Hippocampal formation (tissue), 2 donors: ENCODE measurements around the gene ACSBG1.

Source experiments
- DNase-seq, 2 donors: peaks; one replicate each; lab custom pipeline; 2025; lab: John Stamatoyannopoulos, UW

The ACSBG1 gene

DNA sequence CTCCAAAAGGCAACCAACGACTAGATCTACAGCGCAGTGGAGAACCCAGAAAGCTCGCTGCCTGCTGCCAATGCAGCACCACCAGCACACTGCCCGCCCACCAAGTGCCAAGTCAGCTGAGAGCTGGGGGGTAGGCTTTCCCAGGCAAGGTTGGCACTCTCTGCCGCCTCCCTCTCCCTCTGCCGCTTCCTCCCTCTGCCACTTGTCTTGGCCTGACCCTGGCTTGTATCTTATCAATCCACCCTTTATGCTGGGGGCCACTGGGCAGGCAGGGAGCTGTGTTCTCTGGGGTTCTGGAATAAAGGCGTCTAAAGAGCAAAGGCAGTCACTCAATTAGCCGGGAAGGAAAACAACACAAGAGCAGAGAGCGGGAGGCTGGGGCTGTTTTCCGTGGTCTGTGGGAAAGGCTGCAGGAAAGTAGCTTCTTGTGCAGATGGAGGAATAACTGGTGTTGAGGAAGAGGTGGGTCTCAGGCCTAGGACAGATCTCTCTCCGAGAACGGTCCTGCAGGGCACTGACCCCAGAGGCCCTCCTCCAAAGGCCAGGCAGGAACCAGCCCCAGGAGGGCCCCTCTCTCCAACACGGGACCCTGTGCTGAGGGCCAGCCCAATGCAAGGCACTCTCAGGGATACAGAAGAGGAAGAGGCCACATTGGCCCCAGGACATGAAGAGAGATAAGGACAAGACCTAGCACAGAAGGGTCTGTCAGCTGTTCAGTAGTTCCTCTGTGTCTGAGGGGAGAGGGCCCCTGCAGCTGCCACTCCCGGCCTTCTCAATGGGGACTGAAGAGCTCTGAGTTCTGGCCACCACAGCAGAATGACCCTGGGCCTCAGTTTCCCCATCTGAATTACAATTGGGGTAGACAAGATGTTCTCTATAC is 30.8 kb downstream of the ACSBG1 start:
- DNase-seq, result peak; percentile 34 to 63

DNA sequence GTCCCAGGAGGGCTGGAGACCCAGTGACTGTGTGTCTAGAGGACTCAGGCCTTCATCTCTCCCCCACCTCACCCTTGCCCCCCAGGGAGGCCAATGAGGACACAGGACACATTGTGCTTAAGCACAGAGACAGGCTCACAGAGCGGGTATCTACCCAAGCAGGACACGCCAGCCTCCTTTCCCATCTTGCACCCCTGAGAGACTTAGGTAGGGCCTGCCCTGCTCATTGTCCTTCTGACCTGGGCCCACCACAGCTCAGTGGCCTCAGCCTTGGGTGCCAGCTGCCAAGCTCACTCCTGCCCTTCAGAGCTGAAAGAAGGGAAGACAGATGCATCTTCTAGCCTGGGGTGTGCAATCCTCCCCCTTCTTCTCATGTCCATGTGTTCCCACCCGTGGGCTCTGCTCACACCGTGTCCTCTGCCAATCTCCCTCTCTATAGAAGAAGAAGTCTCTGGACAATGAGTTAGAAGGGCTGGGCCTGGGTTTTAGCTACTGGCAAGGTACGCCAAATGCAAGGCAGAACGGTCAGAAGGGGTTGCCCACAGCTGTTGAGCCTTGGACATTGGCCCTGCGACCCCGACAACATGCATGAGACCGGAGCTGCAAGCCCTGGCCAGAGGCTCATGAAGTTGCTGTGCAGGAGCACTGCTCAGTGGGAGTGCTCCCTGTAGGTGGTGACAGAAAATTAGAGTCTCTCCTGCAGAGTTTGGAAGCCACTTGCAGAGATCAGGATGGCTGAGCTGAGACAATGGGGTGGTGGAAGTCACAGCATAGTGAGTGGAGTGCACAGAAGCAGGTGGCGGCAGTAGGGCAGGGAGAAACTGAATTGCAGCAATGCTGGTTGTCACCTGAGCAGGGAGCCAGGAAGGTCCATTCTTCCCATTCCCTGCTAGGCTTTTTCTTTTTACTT is 32.8 kb downstream of the ACSBG1 start:
- DNase-seq, result no peak

DNA sequence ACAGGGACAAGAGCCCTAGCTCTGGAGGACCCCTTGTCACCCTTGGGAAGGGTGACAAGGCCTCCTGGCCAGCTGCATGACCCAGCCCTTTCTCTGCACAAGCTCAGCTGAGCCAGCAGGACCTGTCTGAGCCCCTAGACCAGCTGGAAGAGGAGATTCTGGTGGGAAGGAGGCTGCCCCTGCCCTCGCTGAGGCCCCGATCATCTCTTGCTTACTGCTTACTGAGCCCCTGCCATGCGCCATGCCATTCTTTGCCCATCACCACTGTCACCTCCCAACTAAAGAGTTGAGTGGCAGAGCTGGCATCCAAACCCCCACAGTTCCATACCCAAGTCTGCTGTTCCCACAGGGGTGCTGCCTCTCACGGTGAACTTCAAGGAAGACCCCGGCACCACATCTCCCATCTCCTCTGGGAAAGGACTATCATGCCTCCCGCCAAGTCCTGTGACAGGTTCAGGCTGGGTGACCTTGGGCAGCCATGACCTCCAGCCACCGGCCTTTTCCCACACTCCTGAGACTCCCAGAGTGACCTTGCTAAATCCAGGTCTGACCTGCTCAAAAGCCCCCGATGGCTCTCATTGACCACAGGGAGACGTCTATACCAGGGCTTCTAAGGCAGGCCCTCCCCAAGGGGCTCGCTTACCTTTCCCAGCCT is 34.0 kb downstream of the ACSBG1 start:
- DNase-seq, result no peak

DNA sequence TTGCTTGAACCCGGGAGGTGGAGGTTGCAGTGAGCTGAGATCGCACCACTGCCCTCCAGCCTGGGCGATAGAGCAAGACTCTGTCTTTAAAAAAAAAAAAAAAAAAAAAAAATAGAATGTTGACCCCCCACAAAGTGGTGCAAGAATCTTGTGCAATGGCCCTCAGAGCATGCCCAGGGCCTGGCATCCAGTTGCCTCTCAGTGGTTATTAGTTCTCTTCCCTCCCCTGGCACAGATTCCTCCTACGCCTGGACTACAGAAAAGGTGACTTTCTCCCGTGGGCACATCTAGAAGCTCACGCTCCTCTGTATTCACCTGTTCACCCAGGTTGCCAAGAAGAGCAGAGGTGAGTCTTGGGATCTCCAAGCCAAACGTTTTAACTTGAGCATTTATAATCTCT is 36.7 kb downstream of the ACSBG1 start:
- DNase-seq, result no peak

DNA sequence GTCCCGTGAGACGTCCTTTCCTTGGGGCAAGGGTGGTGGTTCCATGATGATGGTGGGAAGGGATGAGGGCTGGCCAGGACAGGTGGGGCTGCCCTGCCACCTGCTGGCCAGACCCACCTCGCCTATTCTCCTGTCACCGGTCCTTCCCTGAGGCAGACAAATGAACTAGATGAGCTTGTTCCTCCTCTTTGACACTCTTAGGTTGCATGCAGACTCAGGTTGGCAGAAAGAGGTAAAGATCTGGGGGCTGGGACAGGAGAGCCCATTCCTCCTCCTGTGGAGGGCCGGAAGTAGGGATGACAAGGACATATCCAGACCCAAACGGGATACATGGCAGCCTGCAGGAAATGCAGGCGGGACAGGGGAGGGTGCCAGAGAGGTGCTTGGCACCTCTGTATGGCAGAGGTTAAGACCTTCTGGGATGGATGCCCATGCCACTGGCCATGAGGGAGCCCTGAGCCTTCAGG is 38.6 kb downstream of the ACSBG1 start:
- DNase-seq, result no peak

DNA sequence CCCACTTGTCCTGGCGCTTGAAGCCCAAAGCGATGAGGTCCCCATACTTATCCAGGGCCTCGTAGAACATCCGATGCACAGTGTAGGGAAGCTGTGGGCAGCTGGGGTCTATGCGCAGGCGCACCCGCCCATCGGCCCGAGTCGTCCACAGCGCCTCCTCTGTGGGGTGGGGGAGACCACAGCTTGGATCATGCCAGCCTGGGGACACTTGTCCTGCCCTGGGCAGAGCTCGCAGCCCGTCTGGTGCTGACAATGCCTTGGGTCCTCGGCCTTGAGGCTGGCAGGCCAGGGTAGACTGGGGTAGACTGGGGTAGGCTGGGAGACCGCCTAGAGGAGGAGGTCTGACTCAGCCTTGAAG is 39.8 kb downstream of the ACSBG1 start:
- no peak for DNase-seq

DNA sequence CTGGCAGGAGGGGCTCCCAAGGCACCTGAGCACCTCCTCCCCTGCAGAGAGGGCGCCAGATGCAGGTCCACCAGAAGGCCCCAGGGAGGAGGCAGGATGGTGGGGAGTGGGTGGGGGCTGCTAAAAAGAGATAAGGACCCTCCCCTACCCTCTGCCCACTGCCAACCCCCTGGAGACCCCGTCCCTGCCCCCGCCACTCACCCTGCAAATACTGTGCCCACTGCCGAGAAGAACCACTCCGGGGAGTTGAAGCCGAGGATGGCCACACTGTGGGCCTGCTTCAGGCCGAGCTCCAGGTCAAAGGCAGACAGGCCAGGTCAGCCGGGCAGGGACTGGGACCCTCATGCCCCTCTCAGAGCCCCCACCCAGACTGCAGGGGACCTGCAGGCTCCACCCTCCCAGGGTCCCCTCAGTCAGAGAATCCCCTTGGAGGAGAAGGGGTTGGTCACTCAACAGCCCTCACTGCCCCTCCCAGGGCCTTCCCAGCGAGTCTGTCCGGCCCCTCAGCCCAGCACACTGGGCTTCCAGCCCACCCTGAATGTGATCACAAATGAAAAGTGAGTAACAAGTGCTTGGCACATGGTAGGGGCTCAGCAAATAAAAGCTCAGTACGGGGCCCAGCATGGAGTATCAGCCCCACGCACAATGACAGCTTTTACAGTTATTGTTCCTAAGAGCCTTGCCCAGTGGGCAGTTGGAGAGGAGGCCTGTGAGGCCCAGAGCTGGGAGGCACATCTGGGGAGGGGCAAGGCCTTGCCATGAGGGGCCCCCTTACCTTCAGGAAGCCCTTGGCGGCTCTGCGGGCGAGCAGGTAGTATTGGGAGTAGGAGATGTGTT is 40.4 kb downstream of the ACSBG1 start:
- no peak for DNase-seq

DNA sequence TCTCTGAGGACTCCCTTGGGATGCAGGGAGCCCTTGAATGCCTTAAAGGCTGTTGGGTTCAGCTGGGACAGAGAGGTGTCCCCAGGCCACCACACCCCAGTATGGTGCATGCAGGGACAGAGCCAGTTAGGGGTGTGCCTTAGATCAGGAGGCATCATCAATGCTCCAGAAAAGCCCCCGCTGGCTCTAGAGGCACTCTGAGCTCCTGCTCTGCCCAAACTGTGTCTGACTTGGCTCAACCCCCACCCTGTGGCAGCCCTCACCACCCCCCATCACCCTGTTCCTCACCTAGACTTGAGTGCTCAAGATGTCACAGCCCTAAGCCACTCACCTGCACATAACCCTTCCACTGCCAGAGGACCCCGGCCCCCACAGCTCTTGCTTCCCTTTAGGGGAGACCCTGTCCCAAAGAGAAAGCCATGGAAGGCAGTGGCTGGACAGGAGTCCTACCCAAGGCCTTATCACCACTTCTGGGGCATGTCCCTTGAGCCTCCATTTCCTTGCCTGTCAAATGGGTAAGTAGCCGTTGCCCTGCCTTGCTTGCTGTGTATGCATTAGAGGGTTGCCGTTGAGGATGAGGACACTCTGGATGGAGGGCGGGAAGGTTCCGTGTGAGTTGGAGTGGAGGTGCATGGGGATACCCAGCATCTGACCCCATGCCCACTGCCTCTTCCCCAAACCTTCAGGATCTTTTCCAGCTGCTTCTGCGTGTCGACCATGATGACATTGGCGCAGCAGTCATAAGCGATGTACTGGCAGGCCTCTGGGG is 41.4 kb downstream of the ACSBG1 start:
- no peak for DNase-seq

DNA sequence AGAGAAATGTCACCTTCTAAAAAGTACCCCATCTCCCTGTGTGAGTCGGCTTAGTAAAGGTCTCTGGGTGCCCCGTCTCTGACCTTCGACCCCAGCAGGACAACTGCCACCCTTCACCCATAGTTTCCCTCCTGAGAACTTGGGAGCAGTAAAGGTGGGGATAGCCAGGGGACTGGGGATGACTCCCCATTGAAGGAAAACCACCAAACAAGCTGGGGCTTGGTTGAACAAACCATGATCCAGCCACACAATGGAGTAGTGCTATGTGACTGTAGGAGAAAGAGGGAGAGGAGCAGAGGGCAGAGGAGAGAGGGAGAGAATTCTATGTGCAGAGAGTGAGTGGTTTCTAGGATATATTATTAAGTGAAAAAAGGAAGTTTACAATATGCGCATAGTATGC is 51.5 kb downstream of the ACSBG1 start:
- no peak for DNase-seq

DNA sequence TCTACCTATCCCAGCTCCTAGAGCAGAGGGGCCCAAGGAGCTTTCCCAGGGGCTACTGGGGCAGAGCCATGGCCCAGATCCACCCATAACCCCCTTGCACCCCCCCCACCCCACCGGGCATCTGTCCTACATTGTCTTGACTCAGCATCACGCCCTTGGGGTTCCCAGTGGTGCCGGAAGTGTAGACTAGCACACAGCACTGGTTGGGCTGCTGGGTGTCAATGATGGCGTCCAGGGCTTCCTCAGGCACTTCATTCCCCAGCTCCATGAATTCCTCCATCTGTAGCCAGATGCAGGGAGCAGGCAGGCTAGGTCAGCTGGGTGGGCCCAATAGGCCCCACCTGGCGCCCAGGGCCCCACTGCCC is 52.0 kb downstream of the ACSBG1 start:
- no peak for DNase-seq

DNA sequence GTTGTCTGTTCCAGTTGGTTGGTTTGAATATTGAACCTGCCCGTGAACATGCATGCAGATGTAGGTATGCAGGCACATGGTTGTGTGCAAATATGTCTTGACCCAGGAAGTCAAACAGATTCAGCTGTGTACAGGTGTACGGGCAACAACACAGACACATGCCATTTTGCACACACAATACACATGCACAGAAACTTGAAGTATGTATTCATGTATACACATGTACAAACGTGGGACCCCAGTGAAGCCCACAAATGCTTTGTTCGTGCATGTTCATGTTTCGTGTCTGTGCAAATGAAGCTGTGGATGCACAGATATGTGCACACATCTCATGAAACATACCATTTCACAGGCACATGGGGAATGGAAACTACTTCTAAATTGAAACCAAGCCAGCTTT is 54.5 kb downstream of the ACSBG1 start:
- no peak for DNase-seq

DNA sequence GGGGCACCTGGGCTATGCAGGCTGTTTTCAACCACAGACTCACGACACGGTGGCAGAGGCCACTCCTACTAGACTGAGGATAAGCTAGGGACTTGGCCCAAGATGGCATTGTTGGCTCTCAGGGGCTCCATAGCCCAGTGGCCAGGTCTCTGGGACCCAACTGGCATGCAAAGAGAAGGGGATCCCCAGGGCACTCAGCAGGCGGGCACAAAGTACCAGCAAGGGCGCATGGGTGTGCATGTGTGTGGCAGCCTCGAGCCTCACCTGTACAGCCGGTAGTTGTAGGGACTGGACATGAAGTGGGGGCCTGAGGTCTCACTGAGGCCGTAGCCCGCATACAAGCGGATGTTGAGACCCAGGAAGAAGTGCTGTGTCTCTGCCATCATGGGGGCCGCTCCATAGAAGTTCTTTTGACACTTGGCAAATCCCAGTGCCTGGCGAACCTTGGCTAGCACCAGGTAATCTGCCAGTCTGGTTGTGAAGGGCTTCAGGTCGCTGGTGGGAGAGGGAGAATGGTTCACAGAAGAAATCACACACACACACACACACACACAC is 55.0 kb downstream of the ACSBG1 start:
- no peak for DNase-seq

DNA sequence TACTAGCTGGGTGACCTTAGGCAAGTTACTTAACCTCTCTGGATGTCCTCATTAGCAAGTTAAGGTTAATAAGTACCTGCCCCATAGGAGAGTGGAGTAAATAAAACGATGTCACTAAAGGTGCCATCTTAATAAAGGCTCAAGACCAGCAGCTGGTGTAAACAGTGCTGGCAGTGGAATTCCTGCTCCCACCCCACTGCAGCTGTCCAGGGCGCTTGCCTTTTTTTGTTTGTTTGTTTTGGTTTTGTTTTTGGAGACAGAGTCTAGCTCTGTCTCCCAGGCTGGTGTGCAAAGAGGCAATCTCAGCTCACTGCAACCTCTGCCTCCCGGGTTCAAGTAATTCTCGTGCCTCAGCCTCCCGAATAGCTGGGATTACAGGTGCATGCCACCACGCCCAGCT is 56.3 kb downstream of the ACSBG1 start:
- no peak for DNase-seq

DNA sequence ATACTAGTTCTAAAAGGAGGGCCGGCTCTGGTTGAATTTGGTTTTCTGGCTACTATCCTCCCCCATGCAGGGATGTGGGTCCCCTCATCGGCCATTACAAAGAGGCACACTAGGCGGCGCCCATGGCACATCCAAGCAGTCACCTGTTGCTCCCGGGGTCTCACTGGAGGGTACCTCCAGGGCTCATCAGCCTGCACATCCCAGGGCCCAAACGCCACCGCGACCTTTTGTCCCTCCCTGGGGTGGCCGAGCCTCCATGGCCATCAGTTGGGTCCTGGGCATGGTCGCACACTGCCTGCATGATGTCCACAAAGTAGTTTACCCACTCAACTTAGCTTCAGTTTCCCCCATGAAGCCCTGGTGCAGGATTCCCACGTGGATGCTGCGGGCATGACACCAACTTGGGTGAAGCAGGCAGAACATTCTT is 56.9 kb downstream of the ACSBG1 start:
- DNase-seq, result peak in 1 of 2 donors; percentile 34

DNA sequence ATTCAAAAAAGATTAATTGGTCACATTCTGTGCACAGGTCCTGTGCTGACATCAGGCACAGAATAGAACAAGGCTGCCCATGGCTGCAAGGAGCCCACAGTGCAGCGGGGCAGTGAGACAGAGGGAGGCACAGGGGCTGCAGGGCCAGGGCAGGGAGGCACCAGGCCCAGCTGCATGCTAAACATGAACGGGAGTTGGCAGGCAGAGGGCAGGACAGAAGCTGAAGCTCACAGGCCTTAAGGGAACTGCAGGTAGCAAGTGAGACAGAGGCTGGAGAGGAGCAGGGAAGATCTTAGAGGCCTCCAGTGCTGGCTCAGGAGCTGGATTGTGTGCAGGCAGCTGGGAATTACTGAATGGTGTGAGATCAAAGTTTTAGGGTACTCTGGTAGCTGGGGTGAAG is 59.0 kb downstream of the ACSBG1 start:
- no peak for DNase-seq

DNA sequence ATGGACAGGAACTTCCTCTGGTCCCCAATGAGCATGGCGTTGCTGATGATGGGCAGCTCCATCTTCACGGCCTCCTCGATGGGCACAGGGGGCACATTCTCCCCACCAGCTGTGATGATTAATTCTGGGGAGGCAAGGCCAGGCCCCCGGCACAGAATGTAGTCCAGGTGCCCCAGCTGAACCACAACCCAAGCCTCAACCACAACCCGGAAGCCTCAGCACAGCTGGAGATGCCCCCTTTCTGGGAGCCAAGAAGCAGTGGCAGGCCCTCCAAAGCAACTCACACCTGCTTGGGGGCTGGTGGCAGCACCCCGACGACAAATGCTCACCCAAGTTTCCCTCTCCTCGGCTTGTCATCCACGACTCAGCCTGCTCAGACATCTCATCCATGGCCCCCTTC is 60.0 kb downstream of the ACSBG1 start:
- DNase-seq, result no peak

DNA sequence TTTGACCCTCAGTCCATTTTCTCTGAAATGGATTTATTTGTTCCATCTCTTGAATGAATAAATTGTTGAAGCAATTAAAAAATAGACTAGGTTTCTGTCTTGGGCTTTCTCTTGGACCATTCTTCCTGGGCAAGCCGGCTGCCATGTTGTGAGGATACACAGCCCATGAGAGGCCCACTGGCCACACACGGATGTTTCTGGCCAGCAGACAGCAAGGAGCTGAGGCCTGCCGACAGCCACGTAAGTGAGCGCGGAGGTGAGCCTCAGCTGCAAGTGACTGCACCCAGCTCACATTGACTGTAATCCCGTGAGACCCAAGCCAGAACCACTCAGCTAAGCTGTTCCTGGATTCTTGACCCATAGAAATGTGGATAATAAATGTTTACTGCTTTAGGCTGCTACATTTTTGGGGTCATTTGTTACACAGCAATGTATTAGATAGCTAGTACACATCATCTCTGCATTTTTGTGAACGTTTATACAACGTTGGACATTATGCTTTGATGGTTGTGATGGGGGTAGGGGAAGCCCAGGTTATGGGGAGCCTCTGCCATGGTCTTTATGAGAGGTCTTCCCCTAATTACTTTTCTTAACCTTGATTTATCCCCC is 62.4 kb downstream of the ACSBG1 start:
- DNase-seq, result no peak

DNA sequence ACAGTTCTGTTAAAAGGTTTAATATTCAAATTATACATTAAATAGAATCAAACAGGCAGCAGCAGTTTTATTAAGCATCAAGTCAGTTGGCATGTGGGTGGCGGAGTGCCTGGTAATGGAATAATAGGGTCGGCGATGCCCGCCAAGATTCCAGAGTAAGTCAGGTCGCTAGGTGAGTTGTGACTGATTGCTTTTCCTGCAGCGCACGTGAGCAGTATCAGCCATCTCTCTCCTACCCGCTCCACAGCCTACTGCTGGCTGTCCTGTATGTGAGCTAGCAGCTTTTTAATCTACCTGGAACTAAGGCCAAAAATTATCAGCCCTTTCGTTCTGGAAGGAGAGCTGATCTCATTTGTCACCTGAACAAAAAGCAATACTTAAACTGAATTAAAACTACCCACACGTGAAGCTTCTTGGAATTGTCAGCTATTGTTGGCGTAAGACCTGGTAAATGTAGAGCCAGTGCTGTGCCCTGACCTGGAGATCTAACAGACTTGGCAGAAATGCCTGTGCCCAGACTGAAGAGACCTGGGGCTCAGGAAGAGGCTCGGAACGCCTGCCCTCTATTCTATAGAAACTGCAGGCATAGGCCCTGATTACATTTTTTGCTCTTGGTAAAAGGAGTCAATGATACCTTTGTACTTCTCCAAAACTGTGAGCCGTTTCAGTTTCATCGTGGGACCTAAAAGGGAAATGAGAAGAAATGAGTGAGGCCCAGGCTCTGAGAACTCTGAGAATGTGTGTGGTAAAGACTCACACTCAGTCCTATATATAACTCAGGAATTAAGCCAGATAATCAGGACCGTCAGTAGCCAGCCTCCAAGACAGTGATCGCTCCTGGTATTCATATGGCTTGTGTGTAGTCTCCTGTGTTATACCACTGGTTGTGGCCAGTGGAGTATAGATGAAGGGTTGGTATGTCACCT is 63.3 kb downstream of the ACSBG1 start:
- no peak for DNase-seq

DNA sequence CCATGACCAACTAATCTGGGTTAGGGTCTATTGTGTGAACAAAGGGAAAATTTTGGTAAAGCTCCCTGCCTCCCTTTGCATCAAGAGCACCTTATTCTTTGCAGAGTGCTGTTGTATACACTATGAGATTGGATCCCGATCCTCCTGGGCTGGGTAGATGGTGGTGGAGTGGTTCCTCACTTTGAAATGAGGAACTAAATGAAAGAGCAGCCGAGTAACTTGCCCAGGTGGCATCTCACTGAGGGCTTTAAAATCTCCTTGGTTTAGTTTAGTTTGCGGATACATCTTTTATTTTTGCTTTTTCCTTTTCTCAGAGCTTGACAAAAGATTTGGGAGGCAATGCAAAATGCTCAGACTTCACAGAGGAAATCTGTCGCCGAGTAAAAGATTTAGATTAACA is 65.8 kb downstream of the ACSBG1 start:
- no peak for DNase-seq
